Activated CD4-positive, alpha-beta T cell treated with anti-CD3 and anti-CD28 coated beads, Interleukin-2, amount 10 ng/mL, durations not matched to agents 24 days and 14 days (primary cell): ENCODE results near the gene DIPK1C. TPM values are rescaled to one million over a fixed set of nuclear protein-coding genes. Genes with fewer than 3 reads are reported as not detected.

Source experiments
- DNase-seq: peaks from one replicate; pipeline ENCODE4 v3.0.0; 2022
- H3K27ac Mint-ChIP-seq: one replicate; pipeline ENCODE4 v1.8.0; 2022; ENCODE audit warnings: mild to moderate bottlenecking, mixed read lengths
- H3K27me3 Mint-ChIP-seq: one replicate; pipeline ENCODE4 v1.8.0; 2022; ENCODE audit warnings: mixed read lengths
- H3K36me3 Mint-ChIP-seq: one replicate; pipeline ENCODE4 v1.8.0; 2022; ENCODE audit warnings: low read depth, mild to moderate bottlenecking, mixed read lengths
- H3K4me1 Mint-ChIP-seq: one replicate; pipeline ENCODE4 v1.8.0; 2021; ENCODE audit warnings: mixed read lengths
- H3K4me3 Mint-ChIP-seq: one replicate; pipeline ENCODE4 v1.8.0; 2022; ENCODE audit warnings: mild to moderate bottlenecking, moderate library complexity, mixed read lengths
- H3K9me3 Mint-ChIP-seq: one replicate; pipeline ENCODE4 v1.8.0; 2021; ENCODE audit warnings: mixed read lengths
- intact Hi-C: fragments of 100-400 bp; cut with micrococcal nuclease; formaldehyde crosslinking; loops from one replicate; pipeline ENCODE4 v1.15.1; 2023
- total RNA-seq: library from RNA; stranded (reverse); gene quantifications from 2 replicates; pipeline ENCODE4 v1.2.3, GENCODE V29; 2022

Gene DIPK1C
- total RNA-seq, 1 donor from 2014 or later, result not detected

DNA sequence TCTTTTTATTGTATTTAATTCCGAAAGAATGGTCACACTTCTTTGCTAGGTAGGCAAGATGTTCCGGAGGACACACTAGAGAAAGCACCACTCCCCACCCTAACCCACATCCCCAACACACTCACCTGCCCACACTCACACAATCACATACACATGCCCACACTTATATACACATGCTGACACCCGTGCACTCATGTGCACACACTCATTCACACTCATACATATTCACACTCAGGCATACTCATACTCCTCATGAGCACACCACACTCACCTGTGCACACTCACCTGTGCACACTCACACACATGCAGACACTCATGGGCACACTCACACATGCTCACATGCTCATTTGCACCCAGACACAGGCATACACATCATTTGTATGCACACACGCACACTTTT is 21.4 kb downstream of the DIPK1C start:
- peaks cover 9% of the 10 kb centered on the region for H3K27me3 Mint-ChIP-seq
- no peaks in the 10 kb centered on the region for H3K4me1 Mint-ChIP-seq
- no peak overlapping the region for H3K27ac Mint-ChIP-seq
- no peak for DNase-seq
- H3K4me3 Mint-ChIP-seq, result no peak overlapping the region
- no peaks in the 10 kb centered on the region for H3K36me3 Mint-ChIP-seq
- intact Hi-C loops, result no loop called here
- H3K9me3 Mint-ChIP-seq, result no peaks in the 10 kb centered on the region

- H3K27me3 Mint-ChIP-seq, result peaks cover 9% of the 10 kb centered on the region
- H3K9me3 Mint-ChIP-seq, result no peaks in the 10 kb centered on the region
- no peaks in the 10 kb centered on the region for H3K4me1 Mint-ChIP-seq
- no peaks in the 10 kb centered on the region for H3K36me3 Mint-ChIP-seq
- no peak overlapping the region for H3K27ac Mint-ChIP-seq
- no peak for DNase-seq
- no peak overlapping the region for H3K4me3 Mint-ChIP-seq
- intact Hi-C loops, result no loop called here
Observed at GRCh38 chr18:74434466-74434865, 22.6 kb downstream of the DIPK1C start.

- H3K9me3 Mint-ChIP-seq, result no peaks in the 10 kb centered on the region
- intact Hi-C loops, result no loop called here
- H3K4me3 Mint-ChIP-seq, result no peak overlapping the region
- no peak overlapping the region for H3K27ac Mint-ChIP-seq
- peaks cover 14% of the 10 kb centered on the region for H3K27me3 Mint-ChIP-seq
- no peaks in the 10 kb centered on the region for H3K4me1 Mint-ChIP-seq
- DNase-seq, result no peak
- no peaks in the 10 kb centered on the region for H3K36me3 Mint-ChIP-seq
Observed at GRCh38 chr18:74430806-74431571, 26.1 kb downstream of the DIPK1C start.

DNA sequence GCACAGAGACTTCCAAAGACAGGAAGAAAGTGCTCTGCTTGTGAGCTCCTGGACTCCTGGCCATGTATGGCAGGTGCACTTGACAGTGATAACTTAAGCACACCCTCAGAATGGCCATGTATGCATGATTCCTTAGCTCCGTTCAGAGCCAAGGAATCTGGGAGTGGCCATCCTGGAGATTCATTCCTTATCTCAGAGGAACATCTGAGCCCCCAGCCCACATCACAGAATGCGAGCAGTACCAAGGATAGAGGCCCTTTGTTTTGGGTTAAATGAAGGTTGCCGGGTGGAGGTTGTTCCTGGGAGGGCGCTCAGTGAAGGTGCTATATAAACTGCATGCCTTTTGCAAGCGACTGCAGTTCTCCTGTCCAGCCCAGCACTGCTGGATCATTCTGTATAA is 26.9 kb downstream of the DIPK1C start:
- Mint-ChIP-seq H3K9me3 (no peaks in the 10 kb centered on the region), H3K27ac (no peak overlapping the region), H3K27me3 (peaks cover 14% of the 10 kb centered on the region), H3K4me3 (no peak overlapping the region), H3K4me1 (no peaks in the 10 kb centered on the region), H3K36me3 (no peaks in the 10 kb centered on the region)
- no peak for DNase-seq
- intact Hi-C loops, result no loop called here

DNA sequence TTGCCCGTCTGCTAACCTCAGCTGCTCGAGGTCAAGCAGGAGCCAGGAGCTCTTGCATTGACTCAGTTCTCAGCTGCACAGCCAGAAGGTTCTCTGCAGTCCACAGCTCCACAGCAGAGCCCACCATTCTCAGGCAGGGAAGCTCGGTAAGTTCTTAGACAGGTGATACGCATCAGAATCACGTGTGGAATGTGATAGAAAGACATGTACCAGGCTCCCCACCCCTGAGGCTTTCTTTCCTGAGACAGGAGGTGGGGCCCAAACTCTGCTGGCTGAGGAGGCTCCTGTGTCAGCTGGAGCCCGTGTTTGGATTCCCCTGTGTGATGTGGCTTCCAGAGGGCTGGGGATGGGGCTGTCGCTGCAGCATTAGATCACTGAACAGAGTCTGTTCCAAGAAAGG is 28.0 kb downstream of the DIPK1C start:
- intact Hi-C loops, result no loop called here
- Mint-ChIP-seq H3K27me3 (peaks cover 16% of the 10 kb centered on the region), H3K27ac (no peak overlapping the region), H3K4me3 (no peak overlapping the region), H3K4me1 (no peaks in the 10 kb centered on the region), H3K9me3 (peaks cover 2% of the 10 kb centered on the region), H3K36me3 (no peaks in the 10 kb centered on the region)
- DNase-seq, result no peak

DNA sequence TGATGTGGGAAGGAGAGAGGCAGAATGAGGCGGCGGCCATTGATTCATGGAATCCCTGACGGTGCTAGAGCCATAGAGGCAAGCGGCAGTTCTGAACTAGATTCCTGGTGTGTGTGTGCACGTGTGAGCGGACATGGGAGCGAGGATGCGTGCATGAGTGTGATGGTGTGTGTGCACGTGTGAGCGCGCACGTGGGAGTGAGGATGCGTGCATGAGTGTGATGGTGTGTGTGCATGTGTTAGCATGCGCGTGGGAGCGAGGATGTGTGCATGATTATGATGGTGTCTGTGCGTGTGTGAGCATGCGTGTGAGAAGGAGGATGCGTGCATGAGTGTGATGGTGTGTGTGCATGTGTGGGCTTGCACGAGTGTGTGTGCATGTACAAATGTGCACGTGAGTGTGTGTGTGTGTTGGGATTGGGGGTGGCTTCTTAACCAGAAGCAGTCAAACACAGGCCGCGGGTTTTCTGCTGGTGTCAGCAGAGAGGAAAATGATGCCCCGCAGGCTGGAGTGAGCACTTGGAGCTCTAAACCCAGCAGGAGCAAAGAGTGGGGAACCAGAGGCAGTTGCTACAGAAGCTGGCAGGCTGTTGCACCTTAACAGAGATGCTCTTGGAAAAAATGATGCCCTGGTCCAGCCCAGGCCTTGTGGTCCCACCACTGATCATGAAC is 29.5 kb downstream of the DIPK1C start:
- Mint-ChIP-seq H3K27ac (no peak overlapping the region), H3K4me3 (no peak overlapping the region), H3K4me1 (no peaks in the 10 kb centered on the region), H3K27me3 (peaks cover 14% of the 10 kb centered on the region), H3K36me3 (no peaks in the 10 kb centered on the region), H3K9me3 (peaks cover 4% of the 10 kb centered on the region)
- no peak for DNase-seq
- intact Hi-C loops, result no loop called here

- Mint-ChIP-seq H3K27ac (no peak overlapping the region), H3K4me1 (no peaks in the 10 kb centered on the region), H3K27me3 (peaks cover 16% of the 10 kb centered on the region), H3K9me3 (peaks cover 4% of the 10 kb centered on the region), H3K4me3 (no peak overlapping the region), H3K36me3 (no peaks in the 10 kb centered on the region)
- intact Hi-C loops, result no loop called here
- no peak for DNase-seq
Observed at GRCh38 chr18:74425876-74426275, 31.2 kb downstream of the DIPK1C start.

DNA sequence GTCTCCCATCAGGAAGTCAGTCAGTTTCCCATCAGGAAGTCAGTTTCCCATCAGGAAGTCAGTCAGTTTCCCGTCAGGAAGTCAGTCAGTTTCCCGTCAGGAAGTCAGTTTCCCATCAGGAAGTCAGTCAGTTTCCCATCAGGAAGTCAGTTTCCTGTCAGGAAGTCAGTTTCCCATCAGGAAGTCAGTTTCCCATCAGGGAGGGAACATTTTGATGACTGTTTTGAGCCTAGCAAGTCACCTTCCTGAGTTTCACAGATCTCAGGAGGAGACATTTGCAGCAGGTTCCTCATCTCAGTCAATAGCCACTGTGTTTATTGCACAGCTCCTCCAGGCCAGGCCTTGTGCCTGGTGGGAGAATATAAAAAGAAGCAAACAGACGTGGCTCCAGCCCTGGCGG is 31.9 kb downstream of the DIPK1C start:
- DNase-seq, result no peak
- Mint-ChIP-seq H3K4me1 (no peaks in the 10 kb centered on the region), H3K36me3 (no peaks in the 10 kb centered on the region), H3K9me3 (peaks cover 4% of the 10 kb centered on the region), H3K4me3 (no peak overlapping the region), H3K27ac (no peak overlapping the region), H3K27me3 (peaks cover 17% of the 10 kb centered on the region)
- intact Hi-C loops, result no loop called here

DNA sequence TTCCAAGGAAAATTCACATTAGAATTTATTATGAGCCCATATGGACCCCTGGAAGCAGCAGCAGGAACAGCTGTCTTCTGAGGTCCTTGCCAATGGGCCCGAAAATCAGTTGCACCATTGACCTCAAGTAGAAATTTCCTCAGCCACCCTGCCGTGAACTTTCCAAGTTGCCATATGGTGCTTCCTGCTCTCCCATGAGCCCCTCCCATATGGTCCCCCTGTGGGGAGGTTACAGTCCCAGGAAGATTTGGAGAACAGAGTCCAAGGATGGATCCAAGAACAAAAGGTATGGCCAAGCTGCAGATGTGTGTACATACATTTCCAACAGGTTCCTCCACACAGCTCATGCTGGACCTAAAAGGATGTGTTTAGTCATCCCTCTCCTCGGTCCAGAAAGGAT is 34.6 kb downstream of the DIPK1C start:
- intact Hi-C loops, result no loop called here
- no peak overlapping the region for H3K27ac Mint-ChIP-seq
- no peaks in the 10 kb centered on the region for H3K4me1 Mint-ChIP-seq
- H3K36me3 Mint-ChIP-seq, result no peaks in the 10 kb centered on the region
- peaks cover 4% of the 10 kb centered on the region for H3K9me3 Mint-ChIP-seq
- no peak for DNase-seq
- H3K4me3 Mint-ChIP-seq, result no peak overlapping the region
- peaks cover 23% of the 10 kb centered on the region for H3K27me3 Mint-ChIP-seq

- DNase-seq, result no peak
- peaks cover 4% of the 10 kb centered on the region for H3K9me3 Mint-ChIP-seq
- H3K4me3 Mint-ChIP-seq, result no peak overlapping the region
- no peak overlapping the region for H3K27ac Mint-ChIP-seq
- H3K27me3 Mint-ChIP-seq, result peaks cover 21% of the 10 kb centered on the region
- intact Hi-C loops, result no loop called here
- H3K4me1 Mint-ChIP-seq, result no peaks in the 10 kb centered on the region
- H3K36me3 Mint-ChIP-seq, result no peaks in the 10 kb centered on the region
Observed at GRCh38 chr18:74420926-74421325, 36.2 kb downstream of the DIPK1C start.

DNA sequence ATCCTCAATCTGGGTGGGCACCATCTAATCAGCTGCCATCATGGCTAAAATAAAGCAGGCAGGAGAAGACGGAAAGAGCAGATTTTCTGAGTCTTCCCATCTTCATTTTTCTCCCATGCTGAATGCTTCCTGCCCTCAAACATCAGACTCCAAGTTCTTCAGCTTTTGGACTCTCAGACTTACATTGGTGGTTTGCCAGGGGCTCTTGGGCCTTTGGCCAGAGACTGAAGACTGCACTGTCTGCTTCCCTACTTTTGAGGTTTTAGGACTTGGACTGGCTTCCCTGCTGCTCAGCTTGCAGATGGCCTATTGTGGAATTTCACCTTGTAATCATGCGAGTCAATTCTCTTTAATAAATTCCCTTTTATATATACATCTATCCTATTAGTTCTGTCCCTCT is 36.6 kb downstream of the DIPK1C start:
- Mint-ChIP-seq H3K36me3 (no peaks in the 10 kb centered on the region), H3K4me3 (no peak overlapping the region), H3K9me3 (peaks cover 4% of the 10 kb centered on the region), H3K27me3 (peaks cover 21% of the 10 kb centered on the region), H3K27ac (no peak overlapping the region), H3K4me1 (no peaks in the 10 kb centered on the region)
- intact Hi-C loops, result no loop called here
- no peak for DNase-seq

DNA sequence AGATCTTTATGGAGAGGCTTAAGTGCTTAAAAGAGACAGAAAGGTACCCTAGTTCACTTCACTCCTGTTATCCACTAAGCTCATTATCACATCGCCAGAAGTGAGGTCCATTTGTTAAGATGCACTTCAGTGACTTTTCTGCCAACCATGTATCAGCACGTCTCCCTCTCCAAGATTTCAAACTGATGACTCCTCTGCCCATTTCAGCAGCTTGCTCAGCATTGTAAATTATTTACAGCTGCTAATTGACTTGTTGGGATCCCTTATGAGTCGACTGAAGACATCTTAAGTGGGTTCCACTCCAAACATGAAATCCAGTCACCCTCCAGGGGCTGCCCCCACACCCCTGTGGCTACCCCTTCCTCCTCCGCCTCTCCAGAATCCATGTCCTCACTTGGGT is 37.3 kb downstream of the DIPK1C start:
- Mint-ChIP-seq H3K4me3 (no peak overlapping the region), H3K9me3 (peaks cover 4% of the 10 kb centered on the region), H3K27ac (no peak overlapping the region), H3K36me3 (no peaks in the 10 kb centered on the region), H3K27me3 (peaks cover 25% of the 10 kb centered on the region), H3K4me1 (no peaks in the 10 kb centered on the region)
- no peak for DNase-seq
- intact Hi-C loops, result no loop called here

GRCh38 chr18:74418023-74418422 is 39.1 kb downstream of the DIPK1C start:
- no peaks in the 10 kb centered on the region for H3K9me3 Mint-ChIP-seq
- no peak overlapping the region for H3K4me3 Mint-ChIP-seq
- H3K36me3 Mint-ChIP-seq, result no peaks in the 10 kb centered on the region
- H3K27ac Mint-ChIP-seq, result no peak overlapping the region
- intact Hi-C loops, result no loop called here
- DNase-seq, result no peak
- no peaks in the 10 kb centered on the region for H3K4me1 Mint-ChIP-seq
- peaks cover 21% of the 10 kb centered on the region for H3K27me3 Mint-ChIP-seq

GRCh38 chr18:74416124-74416523 is 41.0 kb downstream of the DIPK1C start:
- DNase-seq, result no peak
- intact Hi-C loops, result no loop called here
- H3K9me3 Mint-ChIP-seq, result no peaks in the 10 kb centered on the region
- no peaks in the 10 kb centered on the region for H3K36me3 Mint-ChIP-seq
- H3K27me3 Mint-ChIP-seq, result peaks cover 21% of the 10 kb centered on the region
- no peak overlapping the region for H3K27ac Mint-ChIP-seq
- H3K4me3 Mint-ChIP-seq, result no peak overlapping the region
- H3K4me1 Mint-ChIP-seq, result peaks cover 6% of the 10 kb centered on the region
